ENCODE data around the gene PKNOX2.

Gene PKNOX2

GRCh38 chr11:125332821-125333220 is 168.3 kb downstream of the PKNOX2 start:
- Histone ChIP-seq H3K27me3 (ENCODE audit: insufficient read depth, low read depth) (no peaks in the 10 kb centered on the region), H3K9ac (no peak overlapping the region), H3K27ac (no peak overlapping the region)

GRCh38 chr11:125333354-125334073 is 169.0 kb downstream of the PKNOX2 start:
- TF ChIP-seq, protein P1, sequence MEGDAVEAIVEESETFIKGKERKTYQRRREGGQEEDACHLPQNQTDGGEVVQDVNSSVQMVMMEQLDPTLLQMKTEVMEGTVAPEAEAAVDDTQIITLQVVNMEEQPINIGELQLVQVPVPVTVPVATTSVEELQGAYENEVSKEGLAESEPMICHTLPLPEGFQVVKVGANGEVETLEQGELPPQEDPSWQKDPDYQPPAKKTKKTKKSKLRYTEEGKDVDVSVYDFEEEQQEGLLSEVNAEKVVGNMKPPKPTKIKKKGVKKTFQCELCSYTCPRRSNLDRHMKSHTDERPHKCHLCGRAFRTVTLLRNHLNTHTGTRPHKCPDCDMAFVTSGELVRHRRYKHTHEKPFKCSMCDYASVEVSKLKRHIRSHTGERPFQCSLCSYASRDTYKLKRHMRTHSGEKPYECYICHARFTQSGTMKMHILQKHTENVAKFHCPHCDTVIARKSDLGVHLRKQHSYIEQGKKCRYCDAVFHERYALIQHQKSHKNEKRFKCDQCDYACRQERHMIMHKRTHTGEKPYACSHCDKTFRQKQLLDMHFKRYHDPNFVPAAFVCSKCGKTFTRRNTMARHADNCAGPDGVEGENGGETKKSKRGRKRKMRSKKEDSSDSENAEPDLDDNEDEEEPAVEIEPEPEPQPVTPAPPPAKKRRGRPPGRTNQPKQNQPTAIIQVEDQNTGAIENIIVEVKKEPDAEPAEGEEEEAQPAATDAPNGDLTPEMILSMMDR (conservative IDR thresholded peaks at IDR 0.05; ENCODE audit: low read depth, low read length) = no peak
- Histone ChIP-seq H4K20me1 (ENCODE audit: insufficient read depth) (no peaks in the 10 kb centered on the region), H3K27ac (no peak overlapping the region), H3K4me3 (IDR thresholded peaks at IDR 0.05; ENCODE audit: insufficient read depth, low read depth, low read length) (no peak overlapping the region), H2AFZ (ENCODE audit: low read depth) (no peak overlapping the region), H3K9ac (no peak overlapping the region), H3K27me3 (ENCODE audit: insufficient read depth, low read depth) (no peaks in the 10 kb centered on the region), H3K36me3 (ENCODE audit: insufficient read depth) (no peaks in the 10 kb centered on the region), H3K4me2 (no peak overlapping the region), H3K79me2 (ENCODE audit: insufficient read depth, low read depth) (no peaks in the 10 kb centered on the region), H3K4me1 (ENCODE audit: low read depth, poor library complexity, severe bottlenecking) (no peaks in the 10 kb centered on the region)

More at GRCh38 chr11:125332821-125333220, 168.3 kb downstream of the PKNOX2 start:
- Histone ChIP-seq H3K4me1 (ENCODE audit: low read depth, poor library complexity, severe bottlenecking) (no peaks in the 10 kb centered on the region), H3K79me2 (ENCODE audit: insufficient read depth, low read depth) (no peaks in the 10 kb centered on the region), H3K36me3 (ENCODE audit: insufficient read depth) (no peaks in the 10 kb centered on the region), H4K20me1 (ENCODE audit: insufficient read depth) (no peaks in the 10 kb centered on the region), H3K4me2 (no peak overlapping the region), H3K4me3 (IDR thresholded peaks at IDR 0.05; ENCODE audit: insufficient read depth, low read depth, low read length) (no peak overlapping the region), H2AFZ (ENCODE audit: low read depth) (no peak overlapping the region)
- TF ChIP-seq, protein P1 (conservative IDR thresholded peaks at IDR 0.05; ENCODE audit: low read depth, low read length) = no peak

DNA sequence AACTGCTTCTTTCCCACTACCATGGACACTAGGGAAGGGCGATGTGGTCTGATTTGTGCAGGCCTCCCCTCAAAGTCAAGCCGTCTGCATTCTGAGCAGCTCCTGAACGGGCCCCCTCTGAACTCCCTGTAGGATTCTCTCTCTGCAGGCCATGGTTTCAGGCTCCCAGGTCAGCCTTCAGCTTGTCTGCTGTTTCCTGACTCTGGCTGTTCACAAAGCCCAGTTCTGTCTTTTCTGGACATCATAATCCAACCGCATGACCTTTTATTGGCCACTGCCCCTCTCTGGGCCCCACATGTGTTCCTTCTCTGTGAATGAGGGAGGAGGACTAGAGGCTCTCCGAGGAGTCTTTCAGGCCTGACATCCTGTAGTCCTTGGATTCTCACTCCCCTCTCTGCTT is 170.6 kb downstream of the PKNOX2 start:
- Histone ChIP-seq H2AFZ (ENCODE audit: low read depth) (no peak overlapping the region), H3K4me3 (IDR thresholded peaks at IDR 0.05; ENCODE audit: insufficient read depth, low read depth, low read length) (no peak overlapping the region), H3K79me2 (ENCODE audit: insufficient read depth, low read depth) (no peaks in the 10 kb centered on the region), H3K27me3 (ENCODE audit: insufficient read depth, low read depth) (no peaks in the 10 kb centered on the region), H3K4me2 (no peak overlapping the region), H4K20me1 (ENCODE audit: insufficient read depth) (no peaks in the 10 kb centered on the region), H3K36me3 (ENCODE audit: insufficient read depth) (no peaks in the 10 kb centered on the region), H3K4me1 (ENCODE audit: low read depth, poor library complexity, severe bottlenecking) (no peaks in the 10 kb centered on the region), H3K27ac (no peak overlapping the region), H3K9ac (no peak overlapping the region)
- TF ChIP-seq, protein P1 (conservative IDR thresholded peaks at IDR 0.05; ENCODE audit: low read depth, low read length) = no peak

- Histone ChIP-seq H3K4me3 (IDR thresholded peaks at IDR 0.05; ENCODE audit: insufficient read depth, low read depth, low read length) (no peak overlapping the region), H3K27me3 (ENCODE audit: insufficient read depth, low read depth) (no peaks in the 10 kb centered on the region), H3K27ac (no peak overlapping the region), H4K20me1 (ENCODE audit: insufficient read depth) (no peaks in the 10 kb centered on the region), H3K9ac (no peak overlapping the region), H2AFZ (ENCODE audit: low read depth) (no peak overlapping the region), H3K4me1 (ENCODE audit: low read depth, poor library complexity, severe bottlenecking) (no peaks in the 10 kb centered on the region), H3K79me2 (ENCODE audit: insufficient read depth, low read depth) (no peaks in the 10 kb centered on the region), H3K36me3 (ENCODE audit: insufficient read depth) (no peaks in the 10 kb centered on the region), H3K4me2 (no peak overlapping the region)
- TF ChIP-seq, protein P1 (conservative IDR thresholded peaks at IDR 0.05; ENCODE audit: low read depth, low read length) = no peak
These were observed 173.6 kb downstream of the PKNOX2 start for GRCh38 chr11:125337836-125338834.
